IPS-20b (cell line): ENCODE results near the gene LMO4.

Source experiments
- H3K27ac ChIP-seq: one replicate; pipeline ENCODE4 v1.5.1; 2013; ENCODE audit warnings: low read length
- H3K27me3 ChIP-seq: 2 replicates; pipeline ENCODE4 v1.6.1; 2013; ENCODE audit warnings: mild to moderate bottlenecking, low read length, inconsistent platforms; ENCODE audit not compliant: insufficient read depth
- H3K36me3 ChIP-seq: 2 replicates; pipeline ENCODE4 v1.6.1; 2013; ENCODE audit warnings: low read depth, mild to moderate bottlenecking, inconsistent platforms, low read length, moderate library complexity; ENCODE audit not compliant: insufficient read depth
- H3K4me1 ChIP-seq: 2 replicates; pipeline ENCODE4 v1.6.1; 2013; ENCODE audit warnings: mild to moderate bottlenecking, control low read depth, inconsistent platforms, low read length, moderate library complexity; ENCODE audit not compliant: insufficient read depth
- H3K4me3 ChIP-seq: 2 replicates; pipeline ENCODE4 v1.5.1; 2013; ENCODE audit warnings: mild to moderate bottlenecking, low read length, inconsistent platforms
- H3K9ac ChIP-seq: 2 replicates; pipeline ENCODE4 v1.6.1; 2013; ENCODE audit warnings: low read depth, mild to moderate bottlenecking, inconsistent platforms, low read length, moderate library complexity
- H3K9me3 ChIP-seq: 2 replicates; pipeline ENCODE4 v1.6.1; 2013; ENCODE audit warnings: mild to moderate bottlenecking, low read depth, low read length, inconsistent platforms; ENCODE audit not compliant: insufficient read depth

LMO4 gene

GRCh38 chr1:87369736-87370478 is 41.2 kb downstream of the LMO4 start:
- H3K27me3 ChIP-seq, result no peaks in the 10 kb centered on the region
- H3K9ac ChIP-seq, result no peak overlapping the region
- H3K27ac ChIP-seq, result no peak overlapping the region
- no peaks in the 10 kb centered on the region for H3K9me3 ChIP-seq
- no peak overlapping the region for H3K4me3 ChIP-seq
- no peaks in the 10 kb centered on the region for H3K36me3 ChIP-seq
- H3K4me1 ChIP-seq, result peaks cover 14% of the 10 kb centered on the region; the same call in 1 of the 2 replicates

DNA sequence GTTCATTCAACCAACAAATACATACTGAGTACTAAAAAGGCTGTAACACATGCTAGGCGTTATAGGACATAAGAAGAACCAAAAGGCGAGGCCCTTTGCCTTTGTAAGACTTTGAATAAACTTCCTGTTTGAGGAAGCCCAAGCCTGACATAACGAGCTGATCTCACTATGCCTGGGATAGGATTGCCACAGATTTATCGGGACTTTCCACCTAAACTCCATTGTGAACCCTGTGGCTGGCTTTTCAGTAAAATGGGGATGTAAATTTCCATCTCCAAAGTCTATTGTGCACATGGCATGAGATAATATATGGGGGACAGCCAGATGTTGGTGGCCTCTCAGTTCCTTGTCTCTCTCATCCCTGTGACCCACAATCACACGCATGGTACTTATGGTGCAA is 41.9 kb downstream of the LMO4 start:
- H3K9me3 ChIP-seq, result no peaks in the 10 kb centered on the region
- peaks cover 14% of the 10 kb centered on the region; the same call in 1 of the 2 replicates for H3K4me1 ChIP-seq
- no peak overlapping the region for H3K4me3 ChIP-seq
- H3K36me3 ChIP-seq, result no peaks in the 10 kb centered on the region
- no peak overlapping the region for H3K27ac ChIP-seq
- no peaks in the 10 kb centered on the region for H3K27me3 ChIP-seq
- no peak overlapping the region for H3K9ac ChIP-seq

DNA sequence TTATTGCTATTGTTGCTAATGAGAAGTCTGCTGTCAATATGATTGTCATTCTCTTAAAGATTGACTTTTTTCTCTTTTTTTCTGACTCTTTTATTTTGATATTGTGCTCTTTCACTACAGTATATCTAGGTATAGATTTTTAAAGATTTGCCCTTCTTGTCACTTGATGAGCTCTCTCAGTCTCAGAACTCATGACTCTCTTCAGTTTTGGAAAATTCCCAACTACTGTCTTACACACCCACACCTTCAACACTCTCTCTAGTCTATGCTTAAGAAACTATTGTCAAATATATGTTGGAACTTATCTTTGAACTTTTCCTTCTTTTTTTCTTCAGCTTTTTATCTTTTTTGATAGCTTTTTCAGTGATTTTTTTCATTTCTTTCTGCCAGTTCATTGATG is 50.6 kb downstream of the LMO4 start:
- Histone ChIP-seq H3K4me1 (no peaks in the 10 kb centered on the region), H3K27me3 (no peaks in the 10 kb centered on the region), H3K4me3 (no peak overlapping the region), H3K9ac (no peak overlapping the region), H3K36me3 (no peaks in the 10 kb centered on the region), H3K27ac (no peak overlapping the region), H3K9me3 (0 out of 2 replicates have a peak, but pooled peaks cover 6% of the 10 kb centered on the region)

DNA sequence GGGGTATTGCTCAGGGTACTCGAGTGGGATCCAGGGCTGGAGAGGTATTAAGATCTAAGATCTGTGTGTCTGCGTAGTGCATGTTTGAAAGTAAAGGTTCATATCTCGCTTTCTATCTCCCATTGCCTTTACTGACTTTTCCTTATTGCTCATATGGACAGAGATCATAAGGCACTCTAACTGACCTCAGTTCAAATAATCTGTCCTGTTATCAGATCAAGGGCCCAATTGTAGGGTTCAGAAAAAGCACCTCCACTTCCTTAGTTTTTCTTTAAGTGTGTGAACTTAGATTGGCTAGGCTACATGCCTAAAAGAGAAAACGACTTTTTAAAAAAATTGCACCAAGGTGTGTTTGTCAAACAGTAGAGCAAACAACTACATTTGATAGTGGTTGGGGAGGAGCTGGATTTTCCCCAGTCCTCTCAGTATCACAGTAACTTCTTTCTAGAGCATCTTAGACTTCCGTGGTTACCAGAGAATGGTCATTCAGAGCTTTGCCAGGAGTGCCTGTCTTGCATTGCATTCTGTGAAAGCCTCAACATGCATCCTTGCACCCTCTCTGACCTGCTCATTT is 57.6 kb downstream of the LMO4 start:
- Histone ChIP-seq H3K27me3 (no peaks in the 10 kb centered on the region), H3K4me1 (no peaks in the 10 kb centered on the region), H3K27ac (no peak overlapping the region), H3K36me3 (no peaks in the 10 kb centered on the region), H3K9ac (no peak overlapping the region), H3K4me3 (no peak overlapping the region), H3K9me3 (no peaks in the 10 kb centered on the region)

GRCh38 chr1:87388411-87388810 is 59.7 kb downstream of the LMO4 start:
- Histone ChIP-seq H3K9ac (no peak overlapping the region), H3K27ac (no peak overlapping the region), H3K9me3 (no peaks in the 10 kb centered on the region), H3K4me3 (no peak overlapping the region), H3K36me3 (no peaks in the 10 kb centered on the region), H3K4me1 (no peaks in the 10 kb centered on the region), H3K27me3 (no peaks in the 10 kb centered on the region)

DNA sequence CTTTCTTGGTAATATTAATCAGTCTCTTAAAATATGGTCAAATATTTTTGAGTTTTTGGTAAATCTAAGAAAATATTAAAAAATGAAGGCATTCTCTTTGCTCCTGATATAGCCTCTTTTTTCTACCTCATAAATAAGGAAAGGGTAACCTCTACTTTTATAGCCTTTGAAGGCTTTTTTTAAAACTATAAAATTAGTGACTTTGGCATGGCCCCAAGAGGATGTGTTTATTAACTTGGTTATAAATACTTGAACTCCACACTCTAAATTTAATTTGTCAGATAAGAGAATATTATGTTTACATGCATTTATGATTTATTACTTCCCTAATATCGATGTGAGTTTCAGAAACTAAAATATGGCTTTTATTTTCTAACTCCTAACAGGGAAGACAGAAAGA is 60.3 kb downstream of the LMO4 start:
- H3K4me3 ChIP-seq, result no peak overlapping the region
- no peak overlapping the region for H3K27ac ChIP-seq
- no peak overlapping the region for H3K9ac ChIP-seq
- H3K4me1 ChIP-seq, result no peaks in the 10 kb centered on the region
- H3K27me3 ChIP-seq, result no peaks in the 10 kb centered on the region
- H3K36me3 ChIP-seq, result no peaks in the 10 kb centered on the region
- no peaks in the 10 kb centered on the region for H3K9me3 ChIP-seq

- no peak overlapping the region for H3K9ac ChIP-seq
- H3K9me3 ChIP-seq, result no peaks in the 10 kb centered on the region
- no peaks in the 10 kb centered on the region for H3K27me3 ChIP-seq
- no peak overlapping the region for H3K4me3 ChIP-seq
- no peaks in the 10 kb centered on the region for H3K36me3 ChIP-seq
- H3K27ac ChIP-seq, result no peak overlapping the region
- H3K4me1 ChIP-seq, result no peaks in the 10 kb centered on the region
Measured at GRCh38 chr1:87389546-87389945, 60.9 kb downstream of the LMO4 start.

GRCh38 chr1:87392248-87393192 is 63.8 kb downstream of the LMO4 start:
- Histone ChIP-seq H3K27ac (no peak overlapping the region), H3K9ac (no peak overlapping the region), H3K36me3 (no peaks in the 10 kb centered on the region), H3K4me1 (no peaks in the 10 kb centered on the region), H3K9me3 (no peaks in the 10 kb centered on the region), H3K27me3 (no peaks in the 10 kb centered on the region), H3K4me3 (no peak overlapping the region)

- no peak overlapping the region for H3K4me3 ChIP-seq
- no peak overlapping the region for H3K27ac ChIP-seq
Measured at GRCh38 chr1:87393445-87394085, 64.9 kb downstream of the LMO4 start.

GRCh38 chr1:87394513-87394912 is 65.8 kb downstream of the LMO4 start:
- Histone ChIP-seq H3K4me3 (no peak overlapping the region), H3K27me3 (no peaks in the 10 kb centered on the region), H3K36me3 (no peaks in the 10 kb centered on the region), H3K27ac (no peak overlapping the region), H3K4me1 (no peaks in the 10 kb centered on the region), H3K9me3 (no peaks in the 10 kb centered on the region), H3K9ac (no peak overlapping the region)

More at GRCh38 chr1:87393445-87394085, 64.9 kb downstream of the LMO4 start:
- Histone ChIP-seq H3K27me3 (no peaks in the 10 kb centered on the region), H3K9me3 (no peaks in the 10 kb centered on the region), H3K9ac (no peak overlapping the region), H3K4me1 (no peaks in the 10 kb centered on the region), H3K36me3 (no peaks in the 10 kb centered on the region)

- Histone ChIP-seq H3K9ac (no peak overlapping the region), H3K27me3 (no peaks in the 10 kb centered on the region), H3K4me3 (no peak overlapping the region), H3K36me3 (no peaks in the 10 kb centered on the region), H3K9me3 (no peaks in the 10 kb centered on the region), H3K27ac (no peak overlapping the region), H3K4me1 (no peaks in the 10 kb centered on the region)
Measured at GRCh38 chr1:87394982-87395381, 66.3 kb downstream of the LMO4 start.
